HT-29 (cell line): ENCODE data around the gene ITPRIPL2. TPM values are rescaled to one million over a fixed set of nuclear protein-coding genes. Genes with fewer than 3 reads are reported as not detected.

Experiments
- DNase-seq: peaks from one replicate; pipeline ENCODE4 v3.0.0-alpha.2; 2015; ENCODE audit warnings: low spot score
- total RNA-seq: library from RNA; depleted of rRNA; stranded (reverse); fragments of >200 nt; shearing (Covaris generic); gene quantifications from 2 replicates; pipeline ENCODE4 v1.2.3, GENCODE V29; 2014

Gene ITPRIPL2
- total RNA-seq, 1 experiment from 2014 or later, result 19.5 TPM

DNA sequence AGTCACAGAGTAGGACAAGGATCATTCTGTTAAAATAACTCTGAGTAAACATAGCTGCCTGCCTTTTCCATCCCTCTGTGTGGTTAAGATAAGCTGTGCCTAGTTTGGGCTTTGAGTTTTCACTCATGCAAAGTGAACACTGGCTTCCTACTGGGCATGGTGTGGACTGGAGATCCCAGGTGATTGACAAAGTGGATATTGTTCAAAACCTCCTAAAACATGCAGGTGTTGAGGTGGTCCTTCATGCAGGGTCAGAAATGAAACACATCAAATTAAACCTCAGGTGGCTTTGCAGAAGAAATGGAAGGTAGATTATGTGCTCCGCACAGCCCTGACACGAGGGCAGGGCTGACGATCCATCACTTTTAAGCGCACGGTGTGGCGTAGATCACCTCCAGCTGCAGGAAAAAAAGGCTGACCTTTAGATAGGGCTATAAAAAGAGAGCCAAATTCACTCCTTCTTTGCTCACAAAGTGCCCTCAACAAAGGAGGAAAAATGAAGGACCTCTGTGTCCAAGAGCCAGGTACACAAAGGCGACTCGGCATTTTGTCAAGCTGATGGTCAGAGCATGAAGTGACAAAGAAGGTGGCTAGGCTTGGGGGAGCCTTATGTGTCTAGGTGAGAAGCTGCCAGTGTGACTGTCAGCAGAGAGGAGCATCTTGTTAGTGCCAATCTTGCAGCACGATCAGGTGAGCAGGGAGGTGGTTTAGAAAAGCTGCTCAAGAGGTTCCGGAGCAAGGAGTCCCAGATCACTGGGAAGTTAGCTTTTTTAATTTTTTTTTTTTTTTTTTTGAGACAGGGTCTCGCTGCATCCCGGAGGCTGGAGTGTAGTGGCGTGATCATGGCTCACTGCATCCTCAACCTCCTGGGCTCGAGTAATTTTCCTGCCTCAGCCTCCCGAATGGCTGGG is 19.9 kb upstream of the ITPRIPL2 start:
- no peak for DNase-seq

DNA sequence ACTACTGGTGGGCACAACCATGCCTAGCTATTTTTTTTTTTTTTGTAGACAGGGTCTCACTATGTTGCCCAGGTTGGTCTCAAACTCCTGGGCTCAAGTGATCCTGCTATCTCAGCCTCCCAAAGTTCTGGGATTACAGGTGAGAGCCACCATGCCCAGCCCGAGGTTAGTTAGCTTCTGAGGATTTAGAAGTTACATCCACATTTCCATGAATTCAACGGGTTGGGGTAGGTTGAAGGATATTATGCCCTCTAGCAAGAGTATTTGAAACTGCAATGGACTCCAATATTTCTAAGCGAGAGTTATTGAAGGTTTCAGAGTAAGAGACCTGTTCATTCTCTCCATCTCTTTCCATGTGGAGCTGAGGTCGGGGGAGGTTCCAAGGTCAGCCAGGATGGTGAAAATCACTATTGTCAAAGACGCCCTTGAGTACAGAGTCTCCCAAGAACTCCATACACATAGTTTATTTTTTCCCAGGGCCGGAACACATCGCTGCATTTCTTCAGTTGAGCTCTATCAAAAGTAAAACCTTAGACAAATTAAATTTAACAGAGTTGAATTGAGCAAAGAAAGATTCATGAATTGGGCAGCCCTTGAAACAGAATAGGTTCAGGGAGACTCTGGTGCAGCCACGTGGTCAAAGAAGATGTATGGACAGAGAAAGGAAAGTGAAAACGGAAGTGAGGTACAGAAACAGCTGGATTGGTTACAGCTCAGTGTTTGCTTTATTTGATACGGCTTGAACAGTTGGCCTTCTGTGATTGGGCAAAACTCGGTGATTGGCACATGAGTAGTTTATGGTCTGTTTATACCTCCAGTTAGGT is 19.0 kb upstream of the ITPRIPL2 start:
- peak; percentile 43 for DNase-seq

- no peak for DNase-seq
Measured at GRCh38 chr16:19095654-19096053, 18.1 kb upstream of the ITPRIPL2 start.

DNA sequence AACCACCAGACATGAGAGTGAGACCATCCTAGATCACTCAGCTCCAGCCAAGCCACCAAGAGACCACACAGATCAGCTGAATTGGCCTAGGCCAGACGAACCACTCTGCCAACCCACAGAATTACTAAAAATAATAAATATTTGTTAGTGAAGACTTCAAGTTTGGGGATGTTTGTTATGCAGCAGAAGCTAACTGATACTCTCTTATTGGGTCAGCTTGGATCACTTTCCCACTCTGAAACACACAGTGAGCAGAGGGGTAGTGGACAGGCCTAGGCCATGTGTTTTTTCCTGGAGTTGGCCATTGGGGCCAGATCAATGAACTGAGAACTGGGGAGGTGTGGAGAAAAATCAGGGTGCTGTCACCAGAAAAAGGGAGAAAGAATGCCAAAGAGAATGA is 15.6 kb upstream of the ITPRIPL2 start:
- DNase-seq, result no peak

DNA sequence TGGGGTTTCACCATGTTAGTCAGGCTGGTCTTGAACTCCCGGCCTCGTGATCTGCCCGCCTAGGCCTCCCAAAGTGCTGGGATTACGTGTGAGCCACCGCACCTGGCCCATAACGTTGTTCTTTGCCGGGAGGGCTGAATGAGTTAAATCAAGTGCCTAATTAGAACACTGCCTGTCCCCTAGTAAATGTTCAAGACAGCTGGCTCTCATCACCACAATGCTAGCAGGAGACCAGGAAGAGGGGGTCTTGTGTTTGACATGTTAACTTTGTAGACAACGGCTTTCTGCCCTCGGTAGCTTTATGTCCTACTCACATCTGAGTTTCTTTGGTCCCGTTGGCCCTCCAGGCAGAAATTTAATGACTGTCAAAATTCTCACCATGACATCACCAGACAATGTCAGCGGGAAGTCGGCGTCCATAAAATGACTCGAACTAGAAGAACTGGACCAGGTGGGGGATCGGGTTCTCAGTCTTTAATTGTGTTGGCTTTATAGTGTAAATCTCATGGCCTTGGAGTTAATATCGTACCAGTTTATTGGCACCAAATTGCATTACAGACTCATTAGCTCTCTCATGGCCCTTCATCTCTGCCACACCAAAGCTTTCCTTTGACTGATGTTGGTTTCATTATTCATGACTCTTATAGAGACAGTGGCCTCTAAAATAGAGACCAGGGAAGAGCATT is 11.4 kb upstream of the ITPRIPL2 start:
- no peak for DNase-seq

- no peak for DNase-seq
Measured at GRCh38 chr16:19104607-19105006, 9.2 kb upstream of the ITPRIPL2 start.

DNA sequence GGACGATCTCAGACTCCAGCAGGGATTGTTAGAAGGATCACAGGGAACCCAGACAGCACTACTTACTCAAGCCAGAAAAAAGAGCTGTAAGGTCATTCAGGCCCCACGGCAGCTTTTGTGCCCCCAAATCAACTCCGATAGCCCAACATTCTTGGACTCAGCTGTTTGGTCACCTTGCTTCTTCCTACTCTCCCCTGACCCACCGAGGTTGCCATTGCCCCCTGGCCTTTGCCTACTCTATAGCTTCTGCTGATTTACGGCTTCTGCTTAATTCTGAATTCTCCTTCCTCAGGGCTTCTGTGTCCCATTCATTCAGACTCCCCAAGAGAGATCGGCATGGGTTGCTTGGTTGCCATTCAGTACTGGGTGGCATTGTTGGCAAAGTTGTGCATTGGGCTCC is 8.6 kb upstream of the ITPRIPL2 start:
- DNase-seq, result no peak

DNA sequence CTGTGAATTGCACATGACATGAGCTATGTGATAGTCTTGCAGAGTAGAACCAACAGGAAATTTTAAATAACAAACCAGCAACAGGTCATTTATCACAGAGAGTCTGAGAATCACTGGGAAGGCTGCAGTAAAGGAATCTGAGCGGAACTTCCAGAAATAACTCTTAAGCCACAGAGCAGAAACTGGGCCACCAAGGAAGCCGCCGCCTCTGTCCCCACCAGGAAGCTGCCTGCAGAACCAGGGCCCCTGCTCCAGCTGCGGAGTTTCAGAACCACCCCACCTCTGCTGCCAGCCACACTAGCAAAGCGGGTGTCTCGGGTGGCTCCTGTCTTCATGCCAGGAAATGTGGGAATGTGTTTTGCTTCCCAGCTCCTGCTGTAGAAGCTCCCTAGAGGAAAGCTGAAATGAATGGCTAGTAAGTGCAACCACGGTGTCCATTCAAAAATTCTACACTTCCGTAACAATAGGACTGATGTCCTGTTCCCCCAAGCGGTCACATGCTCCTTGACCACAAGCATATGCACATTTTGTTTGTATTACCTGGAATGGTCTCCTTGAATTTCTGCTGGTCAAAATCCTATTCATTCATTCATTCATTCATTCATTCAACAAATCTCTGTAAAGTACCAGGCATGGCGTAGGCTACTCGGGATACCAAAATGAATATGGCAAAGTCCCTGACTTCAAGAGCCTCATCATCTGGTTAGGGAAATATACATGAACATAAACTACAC is 7.7 kb upstream of the ITPRIPL2 start:
- DNase-seq, result no peak

GRCh38 chr16:19106625-19107020 is 7.1 kb upstream of the ITPRIPL2 start:
- no peak for DNase-seq

DNA sequence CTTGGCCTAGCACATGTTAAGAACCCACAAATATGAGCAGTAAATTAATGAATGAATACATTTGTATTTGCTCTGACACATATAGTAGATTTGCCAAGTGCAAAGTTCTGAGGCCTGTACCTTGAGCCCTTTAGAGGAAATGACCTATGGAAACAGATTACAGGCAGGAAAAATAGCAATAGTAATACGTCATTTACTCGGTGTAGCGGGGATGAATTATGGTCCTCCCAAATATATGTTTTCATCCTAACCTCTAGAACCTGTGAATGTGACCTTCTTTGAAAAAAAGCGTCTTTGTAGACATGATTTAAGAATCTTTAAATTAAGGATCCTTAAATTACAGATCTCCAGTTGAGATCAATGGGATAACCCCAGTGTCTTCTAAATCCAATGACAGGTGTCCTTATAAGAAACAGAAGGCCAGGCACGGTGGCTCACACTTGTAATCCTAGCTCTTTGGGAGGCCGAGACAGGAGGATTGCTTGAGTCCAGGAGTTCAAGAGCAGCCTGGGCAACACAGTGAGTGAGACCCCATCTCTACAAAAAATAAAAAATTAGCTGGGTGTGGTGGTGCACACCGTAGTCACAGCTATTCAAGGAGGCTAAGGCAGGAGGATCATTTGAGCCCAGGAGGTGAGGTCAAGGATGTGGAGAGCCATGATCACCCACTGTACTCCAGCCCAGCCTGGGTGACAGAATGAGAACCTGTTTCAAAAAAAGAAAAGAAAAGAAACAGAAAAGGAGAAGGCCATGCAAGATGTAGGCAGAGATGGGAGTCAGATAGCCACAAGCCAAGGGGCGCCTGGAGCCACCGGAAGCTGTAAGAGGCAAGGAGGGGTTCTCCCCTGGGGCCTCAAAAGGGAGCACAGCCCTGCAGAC is 5.1 kb upstream of the ITPRIPL2 start:
- no peak for DNase-seq

- no peak for DNase-seq
Measured at GRCh38 chr16:19109288-19109664, 4.5 kb upstream of the ITPRIPL2 start.

- no peak for DNase-seq
Measured at GRCh38 chr16:19110537-19111360, 3.0 kb upstream of the ITPRIPL2 start.

DNA sequence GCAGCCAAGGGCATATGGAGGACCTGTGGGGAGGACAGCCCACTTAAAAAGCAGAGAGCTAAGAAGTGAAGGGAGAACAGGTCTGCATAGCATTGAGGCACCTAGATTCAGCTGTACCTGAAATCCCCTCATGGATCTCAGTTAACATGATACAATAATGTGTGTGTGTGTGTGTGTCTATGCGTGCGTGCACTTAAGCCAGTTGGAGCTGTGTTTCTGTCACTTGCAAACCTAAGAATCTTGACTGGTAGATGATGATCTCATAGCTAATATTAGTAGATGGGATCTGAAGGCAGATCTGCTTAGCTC is 1.7 kb upstream of the ITPRIPL2 start:
- no peak for DNase-seq

DNA sequence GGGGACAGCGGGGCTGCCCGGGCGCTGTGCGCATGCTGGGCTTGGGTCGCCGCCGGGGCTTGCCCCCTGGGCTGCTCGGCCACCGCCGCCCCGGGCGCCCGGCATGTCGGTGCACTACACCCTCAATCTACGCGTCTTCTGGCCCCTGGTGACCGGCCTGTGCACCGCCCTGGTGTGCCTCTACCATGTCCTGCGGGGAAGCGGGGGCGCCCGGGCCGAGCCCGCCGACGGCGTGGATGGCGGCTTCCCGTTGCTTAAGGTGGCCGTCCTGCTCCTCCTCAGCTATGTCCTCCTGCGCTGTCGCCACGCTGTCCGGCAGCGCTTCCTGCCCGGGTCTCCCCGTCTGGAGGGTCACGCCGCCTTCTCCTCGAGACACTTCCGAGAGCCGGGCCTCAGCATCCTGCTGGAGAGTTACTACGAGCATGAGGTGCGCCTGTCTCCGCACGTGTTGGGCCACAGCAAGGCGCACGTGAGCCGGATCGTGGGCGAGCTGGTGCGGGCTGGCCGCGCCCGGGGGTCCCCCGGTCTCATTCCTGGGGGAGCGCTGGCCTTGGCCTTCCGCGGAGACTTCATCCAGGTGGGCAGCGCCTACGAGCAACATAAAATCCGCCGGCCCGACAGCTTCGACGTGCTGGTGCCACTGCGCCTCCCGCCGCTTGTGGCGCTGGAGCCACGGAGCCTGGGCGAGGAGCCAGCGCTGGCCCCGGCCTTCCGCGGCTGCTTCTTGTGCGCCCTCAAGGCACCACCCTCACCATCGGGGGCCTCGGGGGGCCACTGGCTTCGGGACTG is 789 bp downstream of the ITPRIPL2 start:
- peak; percentile 23 for DNase-seq

- no peak for DNase-seq
Measured at GRCh38 chr16:19115148-19116021, 1.6 kb downstream of the ITPRIPL2 start.

- no peak for DNase-seq
Measured at GRCh38 chr16:19116711-19117449, 3.1 kb downstream of the ITPRIPL2 start.

GRCh38 chr16:19118938-19119431 is 5.2 kb downstream of the ITPRIPL2 start:
- no peak for DNase-seq
